GDM1 (cell line): ENCODE data around the gene SLC7A14.

Experiments
- DNase-seq: peaks from one replicate; lab custom pipeline; 2025; lab: John Stamatoyannopoulos, UW

SLC7A14 gene

GRCh38 chr3:170534227-170534626 is 51.6 kb downstream of the SLC7A14 start:
- no peak for DNase-seq

GRCh38 chr3:170532573-170532972 is 53.3 kb downstream of the SLC7A14 start:
- no peak for DNase-seq

- DNase-seq: no peak
These were observed 54.1 kb downstream of the SLC7A14 start for GRCh38 chr3:170531657-170532335.

GRCh38 chr3:170531054-170531453 is 54.8 kb downstream of the SLC7A14 start:
- DNase-seq: no peak

- DNase-seq: no peak
These were observed 56.0 kb downstream of the SLC7A14 start for GRCh38 chr3:170529912-170530311.

GRCh38 chr3:170529346-170529745 is 56.5 kb downstream of the SLC7A14 start:
- DNase-seq: no peak

- DNase-seq: no peak
These were observed 57.1 kb downstream of the SLC7A14 start for GRCh38 chr3:170528726-170529125.

GRCh38 chr3:170524073-170524472 is 61.8 kb downstream of the SLC7A14 start:
- no peak for DNase-seq

- DNase-seq: no peak
These were observed 62.6 kb downstream of the SLC7A14 start for GRCh38 chr3:170523248-170523647.

GRCh38 chr3:170522201-170522600 is 63.7 kb downstream of the SLC7A14 start:
- no peak for DNase-seq

GRCh38 chr3:170520996-170521395 is 64.9 kb downstream of the SLC7A14 start:
- DNase-seq: no peak

- DNase-seq: no peak
These were observed 68.5 kb downstream of the SLC7A14 start for GRCh38 chr3:170517242-170517945.

GRCh38 chr3:170513642-170514041 is 72.2 kb downstream of the SLC7A14 start:
- no peak for DNase-seq

GRCh38 chr3:170511371-170511770 is 74.5 kb downstream of the SLC7A14 start:
- DNase-seq: no peak

GRCh38 chr3:170508839-170509238 is 77.0 kb downstream of the SLC7A14 start:
- no peak for DNase-seq

GRCh38 chr3:170508291-170508690 is 77.6 kb downstream of the SLC7A14 start:
- DNase-seq: no peak

- no peak for DNase-seq
These were observed 78.8 kb downstream of the SLC7A14 start for GRCh38 chr3:170507063-170507462.

GRCh38 chr3:170506556-170506955 is 79.3 kb downstream of the SLC7A14 start:
- DNase-seq: no peak

GRCh38 chr3:170502297-170502696 is 83.6 kb downstream of the SLC7A14 start:
- DNase-seq: no peak

- DNase-seq: no peak
These were observed 84.9 kb downstream of the SLC7A14 start for GRCh38 chr3:170500995-170501394.

GRCh38 chr3:170500462-170500861 is 85.4 kb downstream of the SLC7A14 start:
- no peak for DNase-seq

- DNase-seq: no peak
These were observed 86.2 kb downstream of the SLC7A14 start for GRCh38 chr3:170499562-170500156.
